Left renal pelvis (tissue), 4 donors: Measurements from ENCODE around the gene FOXJ3. TPM values are rescaled to one million over a fixed set of nuclear protein-coding genes. Genes with fewer than 3 reads are reported as not detected.

Experiments used
- DNase-seq, 4 donors: peaks; one replicate each; pipeline ENCODE4 v3.0.0-alpha.2; 2013; ENCODE audit warnings: low read depth in 4 of 4, low spot score in 3 of 4
- polyA plus RNA-seq, 4 donors: library from polyadenylated mRNA; unstranded; fragments of 120-200 nt; gene quantifications; one replicate each; pipeline ENCODE4 v1.2.1, GENCODE V29; 2013; ENCODE audit not compliant: insufficient read length in 4 of 4

The FOXJ3 gene
- polyA plus RNA-seq, 4 donors, result 42.4 to 48.5 (median 44.8) TPM

- DNase-seq, result no peak
These were observed 186.9 kb downstream of the FOXJ3 start for GRCh38 chr1:42148166-42148565.

- peak in 3 of 4 donors; percentile 36 to 66 (median 66) for DNase-seq
These were observed 188.3 kb downstream of the FOXJ3 start for GRCh38 chr1:42146626-42147320.

GRCh38 chr1:42145764-42146625 is 189.0 kb downstream of the FOXJ3 start:
- DNase-seq, result no peak

GRCh38 chr1:42145389-42145716 is 189.7 kb downstream of the FOXJ3 start:
- DNase-seq, result no peak

GRCh38 chr1:42144711-42145388 is 190.2 kb downstream of the FOXJ3 start:
- no peak for DNase-seq

GRCh38 chr1:42143896-42144710 is 190.9 kb downstream of the FOXJ3 start:
- no peak for DNase-seq

- no peak for DNase-seq
These were observed 191.9 kb downstream of the FOXJ3 start for GRCh38 chr1:42142894-42143675.

GRCh38 chr1:42141978-42142377 is 193.1 kb downstream of the FOXJ3 start:
- DNase-seq, result no peak

- DNase-seq, result no peak
These were observed 194.8 kb downstream of the FOXJ3 start for GRCh38 chr1:42140191-42140590.

DNA sequence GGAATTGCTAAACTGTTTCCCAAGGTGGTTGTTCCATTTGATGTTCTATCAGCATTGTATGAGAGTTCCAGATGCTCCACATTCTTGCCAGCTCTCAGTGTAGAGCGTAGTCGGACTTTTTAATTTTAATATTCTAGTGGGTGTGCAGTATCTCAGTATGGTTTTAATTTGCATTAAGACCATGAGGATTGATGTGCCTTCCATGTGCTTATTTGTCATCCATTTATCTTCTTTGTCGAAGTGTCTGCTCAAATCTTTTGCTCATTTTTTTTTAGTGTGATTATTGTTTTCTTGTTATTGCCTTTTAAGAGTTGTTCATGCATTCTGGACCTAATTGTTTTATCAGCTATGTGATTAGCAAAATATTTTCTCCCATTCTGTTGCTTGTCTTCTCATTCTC is 195.6 kb downstream of the FOXJ3 start:
- DNase-seq, result no peak

- DNase-seq, result no peak
These were observed 196.4 kb downstream of the FOXJ3 start for GRCh38 chr1:42138586-42138985.

DNA sequence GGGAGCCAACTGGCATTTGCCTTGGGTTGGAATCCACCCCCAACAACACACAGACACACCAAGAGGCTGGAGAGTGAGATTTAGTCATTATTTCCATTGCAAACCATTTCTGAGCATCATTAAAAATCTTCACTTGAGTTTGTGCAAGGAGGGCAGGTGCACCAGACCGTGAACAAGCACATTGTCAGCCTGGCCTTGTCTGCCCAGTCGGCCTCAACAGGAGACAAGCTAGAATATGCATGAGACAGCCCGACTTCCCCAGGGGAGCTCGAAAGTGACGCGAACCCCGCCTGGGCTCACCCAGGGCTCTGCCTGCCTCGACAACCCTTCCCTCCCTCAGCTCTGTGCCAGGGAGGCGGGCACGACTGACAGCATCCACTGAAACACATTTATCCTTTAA is 197.3 kb downstream of the FOXJ3 start:
- DNase-seq, result no peak

DNA sequence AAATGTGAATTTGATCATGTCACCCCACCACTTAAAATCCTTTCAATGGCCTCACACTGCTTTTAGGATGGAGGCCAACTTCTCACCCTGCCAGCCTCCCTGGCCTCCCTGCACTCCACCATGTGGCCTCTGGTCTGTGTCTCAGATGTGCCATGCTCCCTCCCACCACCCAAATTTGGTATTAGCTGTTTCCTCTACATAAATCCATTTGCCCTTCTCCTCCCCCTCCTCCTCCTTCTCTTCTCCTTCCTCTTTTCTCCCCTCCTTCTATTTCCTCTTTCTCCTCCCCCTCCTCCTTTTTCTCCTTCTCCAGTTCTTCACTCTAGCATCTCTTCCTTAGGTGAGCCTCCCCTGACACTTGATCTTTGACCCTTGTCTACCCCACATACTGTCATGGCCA is 198.6 kb downstream of the FOXJ3 start:
- DNase-seq, result no peak

GRCh38 chr1:42135426-42135825 is 199.6 kb downstream of the FOXJ3 start:
- no peak for DNase-seq

DNA sequence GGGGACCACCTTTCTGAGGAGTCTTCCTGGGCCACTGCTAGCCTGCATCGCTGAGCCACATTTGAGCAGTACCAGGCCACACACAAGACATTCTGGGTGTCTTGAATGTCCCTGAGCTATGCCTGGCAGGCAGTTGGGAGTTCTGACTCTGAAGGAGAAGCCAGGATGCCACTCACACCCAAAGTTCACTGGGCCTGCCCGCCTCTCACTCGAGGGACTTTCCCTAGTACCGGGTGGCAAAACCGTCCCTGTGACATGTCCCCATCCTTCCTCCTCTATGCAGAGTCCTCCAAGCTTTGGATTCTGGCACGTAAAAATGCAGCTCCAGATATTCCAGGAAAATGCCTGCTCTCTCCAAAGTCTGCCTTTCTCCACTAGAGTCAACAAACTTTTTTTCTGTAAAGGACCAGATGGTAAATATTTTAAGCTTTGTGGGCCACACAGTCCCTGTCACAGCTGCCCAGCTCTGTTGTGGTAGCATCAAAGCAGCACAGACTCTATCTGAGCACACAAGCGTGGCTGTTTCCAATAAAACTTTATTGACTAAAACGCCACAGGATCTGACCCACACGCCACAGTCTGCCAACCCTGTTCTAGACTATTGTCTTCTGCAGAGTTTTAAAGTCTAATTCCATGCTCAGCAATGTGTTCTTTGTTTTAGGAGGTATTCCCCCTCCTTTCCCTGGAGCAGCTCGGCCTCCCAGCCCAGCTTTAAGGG is 201.1 kb downstream of the FOXJ3 start:
- no peak for DNase-seq

- no peak for DNase-seq
These were observed 201.6 kb downstream of the FOXJ3 start for GRCh38 chr1:42133390-42133789.

GRCh38 chr1:42130061-42130660 is 204.9 kb downstream of the FOXJ3 start:
- DNase-seq, result no peak

DNA sequence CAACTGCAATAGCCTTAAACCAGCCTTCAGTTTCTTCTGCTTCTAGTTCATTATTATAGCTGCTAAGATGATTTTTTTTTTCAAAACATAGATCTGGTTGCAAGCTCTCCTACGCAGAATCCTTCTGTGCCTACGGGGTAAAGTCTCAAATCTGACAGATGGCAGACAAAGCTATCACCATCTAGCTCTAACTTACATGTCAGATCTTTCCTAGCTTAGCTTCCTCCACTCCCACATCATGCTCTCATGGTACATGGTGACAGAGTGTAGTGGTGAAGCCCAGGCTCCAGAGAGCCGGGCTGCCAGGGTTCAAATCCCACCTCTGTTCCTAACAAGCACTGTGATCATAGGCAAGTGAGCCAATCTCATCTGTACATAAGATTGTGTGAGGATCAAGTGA is 206.1 kb downstream of the FOXJ3 start:
- no peak for DNase-seq

DNA sequence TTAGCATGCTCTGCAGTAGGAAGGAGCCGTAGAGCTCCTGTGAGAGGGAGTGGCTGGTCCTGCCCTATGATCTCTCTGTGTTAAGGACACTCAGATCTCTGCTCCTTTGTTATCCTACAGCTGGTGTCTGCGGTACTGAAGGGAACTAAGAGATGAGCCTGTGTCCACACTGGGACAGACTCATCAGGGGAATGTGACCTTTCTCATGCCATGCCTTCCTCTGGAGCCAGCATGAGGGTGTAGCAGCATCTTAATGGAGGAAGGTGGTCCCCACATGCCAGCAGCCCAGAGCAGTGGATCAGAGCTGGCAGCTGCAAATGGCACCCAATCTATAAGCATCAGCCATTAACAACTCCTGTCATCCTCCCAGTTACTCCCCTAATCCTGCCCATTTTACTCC is 206.5 kb downstream of the FOXJ3 start:
- DNase-seq, result no peak
